GM18508 (cell line): ENCODE results near the gene MINDY4.

ENCODE experiments used
- ATAC-seq: cut with Tn5 transposase; IDR thresholded peaks from one replicate; pipeline ENCODE4 v1.9.1; 2021; ENCODE audit warnings: moderate number of reproducible peaks; ENCODE audit not compliant: insufficient read depth, unreplicated experiment

Gene MINDY4

GRCh38 chr7:30771174-30771879 is at the start of gene MINDY4:
MINDY4 (plus strand) TSS chr7:30771417; CDS start chr7:30771494, 77 bp downstream.
- ATAC-seq: no peak

- no peak for ATAC-seq
These were observed 49.0 kb upstream of the MINDY4 start for GRCh38 chr7:30722187-30722586.

DNA sequence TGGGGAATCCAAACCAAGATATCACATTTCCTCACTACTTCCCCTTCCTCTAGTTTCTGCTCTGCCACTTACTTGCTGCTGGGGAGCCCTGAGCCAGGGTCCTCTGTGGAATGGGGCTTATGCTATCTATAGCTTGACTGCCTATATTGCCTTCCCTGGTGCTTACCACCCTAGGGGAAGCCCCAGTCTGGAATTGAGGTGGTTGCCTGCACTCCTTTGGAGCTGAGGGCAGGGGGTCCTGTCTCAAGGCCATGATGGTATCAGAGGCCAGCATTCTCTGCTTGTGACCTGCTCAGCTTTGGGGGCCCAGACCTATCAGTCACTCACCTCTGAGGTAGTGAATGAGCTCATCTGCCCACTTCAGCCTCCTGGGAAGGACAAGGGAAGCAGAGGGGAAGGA is 48.5 kb upstream of the MINDY4 start:
- ATAC-seq: no peak

DNA sequence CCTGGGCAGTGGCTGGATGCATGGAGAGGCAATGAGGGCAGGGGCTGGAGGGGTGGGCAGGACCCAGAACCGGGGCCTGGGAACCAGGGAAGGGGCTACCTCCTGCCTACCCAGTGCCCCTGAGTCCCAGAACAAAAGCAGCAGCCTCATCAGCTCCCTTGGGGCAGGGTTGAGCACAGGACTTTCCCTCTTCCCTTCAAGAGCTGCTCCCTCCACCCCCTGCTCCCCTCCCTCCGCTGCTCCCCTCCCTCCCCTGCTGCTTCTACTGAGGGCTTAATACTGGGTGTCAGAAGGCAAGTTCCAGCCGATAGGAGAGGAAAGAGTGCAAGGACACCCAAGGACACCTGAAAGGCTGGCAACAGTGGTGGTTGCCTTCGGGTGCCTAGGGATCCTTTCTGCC is 47.4 kb upstream of the MINDY4 start:
- ATAC-seq: no peak

GRCh38 chr7:30726296-30727006 is 44.8 kb upstream of the MINDY4 start:
- no peak for ATAC-seq

- no peak for ATAC-seq
These were observed 43.9 kb upstream of the MINDY4 start for GRCh38 chr7:30727061-30727945.

- no peak for ATAC-seq
These were observed 42.6 kb upstream of the MINDY4 start for GRCh38 chr7:30728591-30729100.

DNA sequence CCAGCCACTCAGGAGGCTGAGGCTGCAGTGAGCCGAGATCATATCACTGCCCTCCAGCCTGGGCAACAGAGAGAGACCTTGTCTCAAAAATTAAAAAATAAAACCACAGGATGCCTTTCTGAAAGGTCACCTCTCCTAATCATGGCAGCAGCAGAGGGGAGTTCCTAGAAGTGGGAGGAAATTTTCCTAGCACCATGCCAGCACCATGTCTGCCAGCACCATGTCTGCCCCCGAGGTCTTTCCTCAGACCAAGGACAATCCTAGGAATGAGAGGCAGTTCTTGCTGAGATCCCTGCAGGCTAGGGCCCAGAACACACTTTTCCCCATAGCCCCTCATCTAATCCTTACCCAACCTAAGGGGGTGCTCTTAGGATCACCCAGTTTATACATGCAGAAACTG is 41.6 kb upstream of the MINDY4 start:
- ATAC-seq: no peak

GRCh38 chr7:30730097-30730496 is 41.1 kb upstream of the MINDY4 start:
- ATAC-seq: no peak

DNA sequence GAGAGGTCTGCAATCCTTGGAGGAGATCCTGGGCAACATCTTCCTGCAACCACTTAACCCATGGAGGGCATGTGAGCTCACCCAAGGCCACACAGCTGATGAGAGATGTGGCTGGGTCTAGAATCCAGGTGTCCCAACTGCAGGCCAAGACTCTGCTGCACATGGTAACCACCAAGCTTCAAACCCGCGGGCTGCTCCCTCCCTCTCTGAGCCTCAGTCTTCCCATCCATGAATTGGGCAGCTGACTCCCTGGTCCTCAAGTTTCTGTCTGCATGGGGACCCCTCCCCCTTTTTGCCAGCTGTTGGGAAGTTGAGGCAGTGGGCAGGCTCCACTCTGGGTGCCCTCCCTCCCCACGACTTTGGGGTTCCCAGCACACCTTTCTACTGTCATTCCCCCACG is 40.2 kb upstream of the MINDY4 start:
- ATAC-seq: no peak

- ATAC-seq: no peak
These were observed 39.6 kb upstream of the MINDY4 start for GRCh38 chr7:30731581-30731980.

GRCh38 chr7:30732606-30733005 is 38.6 kb upstream of the MINDY4 start:
- no peak for ATAC-seq

DNA sequence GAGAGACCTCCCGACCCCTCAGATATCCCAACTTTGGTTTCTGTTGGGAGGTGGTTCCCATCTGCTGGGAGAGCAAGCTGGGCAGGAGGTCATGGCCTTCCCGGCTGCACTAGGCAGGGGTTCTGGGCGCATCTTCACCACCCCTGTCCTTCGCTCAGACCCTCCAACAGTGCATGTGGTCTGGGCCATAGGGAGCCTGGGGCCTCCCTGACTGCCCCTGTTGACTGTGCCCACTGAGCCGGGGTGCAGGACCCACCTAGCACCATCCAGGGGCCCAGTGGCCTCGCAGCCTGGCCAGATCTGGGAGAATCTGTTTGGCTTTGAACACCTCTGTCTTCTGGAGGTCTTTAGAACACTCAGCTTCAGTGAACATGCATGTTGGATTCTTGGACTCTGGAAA is 38.0 kb upstream of the MINDY4 start:
- ATAC-seq: no peak

DNA sequence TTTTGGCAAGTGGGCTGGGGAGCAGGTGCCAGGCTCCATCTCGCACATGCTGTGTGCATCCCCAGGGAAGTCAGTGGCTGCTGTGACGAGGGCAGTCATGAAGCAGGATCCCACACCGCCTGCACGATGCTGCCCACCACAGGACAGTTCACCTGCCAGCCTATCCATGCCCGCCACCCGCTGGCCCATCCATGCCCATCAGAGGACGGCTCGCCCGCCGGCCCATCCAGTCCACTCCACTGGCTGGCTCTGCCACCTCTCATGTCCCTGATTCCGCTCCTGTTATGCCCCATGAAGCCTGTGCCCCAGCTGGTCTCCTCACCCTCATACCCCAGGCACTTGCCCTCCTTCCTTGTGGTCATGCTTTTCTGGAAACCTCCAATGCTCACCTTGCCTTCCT is 37.5 kb upstream of the MINDY4 start:
- no peak for ATAC-seq

DNA sequence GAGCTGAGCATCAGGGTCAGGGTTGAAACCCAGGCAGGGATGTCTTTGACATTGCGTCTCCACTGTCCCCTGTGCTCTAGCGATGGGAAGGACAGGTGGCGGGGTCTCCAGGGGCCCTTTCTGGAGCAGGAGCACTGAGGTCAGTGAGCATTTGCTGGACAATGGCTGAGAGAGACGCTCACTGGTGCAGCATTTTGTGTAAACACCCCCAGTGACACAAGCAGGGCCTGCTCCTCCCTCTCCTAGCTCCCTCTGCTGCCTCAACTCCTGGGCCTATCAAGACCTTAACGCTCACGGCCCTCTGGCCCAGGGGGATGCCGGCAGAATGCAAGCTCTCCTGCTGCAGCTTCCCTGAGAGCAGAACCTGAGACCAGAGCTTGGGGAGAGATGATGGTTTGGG is 36.7 kb upstream of the MINDY4 start:
- ATAC-seq: no peak

- no peak for ATAC-seq
These were observed 35.6 kb upstream of the MINDY4 start for GRCh38 chr7:30735631-30736030.

DNA sequence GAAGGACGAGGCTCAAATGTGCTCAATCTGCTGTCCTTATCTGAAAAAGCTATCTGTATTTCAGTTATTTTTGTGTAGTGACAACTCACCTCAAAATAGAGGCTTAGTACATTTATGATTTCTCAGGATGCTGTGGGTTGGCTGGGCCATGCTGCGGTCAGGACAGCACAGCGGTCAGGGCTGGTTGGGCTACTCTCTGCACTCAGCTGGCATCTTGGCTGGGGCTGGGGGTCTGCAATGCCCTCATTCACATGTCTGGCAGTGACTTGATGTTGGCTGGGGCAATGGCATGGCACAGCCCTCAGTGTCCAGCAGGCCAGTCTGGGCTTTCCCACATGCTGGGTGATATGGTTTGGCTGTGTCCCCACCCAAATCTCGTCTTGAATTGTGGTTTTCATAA is 34.9 kb upstream of the MINDY4 start:
- no peak for ATAC-seq

- no peak for ATAC-seq
These were observed 32.9 kb upstream of the MINDY4 start for GRCh38 chr7:30738026-30738915.

GRCh38 chr7:30739691-30740090 is 31.5 kb upstream of the MINDY4 start:
- no peak for ATAC-seq
